GM19043 (cell line): Measurements from ENCODE around the gene IQGAP2.
"Not testable (repeated sequence)": the region's sequence is repeated elsewhere in the genome, so short reads cannot be mapped to it uniquely, and the experiment has no call there.

Experiments used
- ATAC-seq: cut with Tn5 transposase; IDR thresholded peaks from one replicate; pipeline ENCODE4 v1.9.1; 2021; ENCODE audit warnings: low read depth; ENCODE audit not compliant: unreplicated experiment

IQGAP2 gene

DNA sequence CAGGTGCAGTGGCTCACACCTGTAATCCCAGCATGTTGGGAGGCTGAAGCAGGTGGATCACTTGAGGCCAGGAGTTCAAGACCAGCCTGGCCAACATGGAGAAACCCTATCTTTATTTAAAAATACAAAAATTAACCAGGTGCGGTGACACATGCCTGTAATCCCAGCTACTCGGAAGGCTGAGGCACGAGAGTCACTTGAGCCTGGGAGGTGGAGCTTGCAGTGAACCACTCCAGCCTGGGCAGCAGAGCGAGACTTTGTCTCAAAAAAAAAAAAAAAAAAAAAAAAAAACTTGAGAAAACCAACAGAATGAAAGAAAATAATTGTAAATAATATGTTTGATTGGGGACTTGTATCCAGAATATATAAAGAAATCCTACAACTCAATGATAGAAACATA lies 277.7 kb downstream of the IQGAP2 start:
- ATAC-seq, result not testable (repeated sequence)

DNA sequence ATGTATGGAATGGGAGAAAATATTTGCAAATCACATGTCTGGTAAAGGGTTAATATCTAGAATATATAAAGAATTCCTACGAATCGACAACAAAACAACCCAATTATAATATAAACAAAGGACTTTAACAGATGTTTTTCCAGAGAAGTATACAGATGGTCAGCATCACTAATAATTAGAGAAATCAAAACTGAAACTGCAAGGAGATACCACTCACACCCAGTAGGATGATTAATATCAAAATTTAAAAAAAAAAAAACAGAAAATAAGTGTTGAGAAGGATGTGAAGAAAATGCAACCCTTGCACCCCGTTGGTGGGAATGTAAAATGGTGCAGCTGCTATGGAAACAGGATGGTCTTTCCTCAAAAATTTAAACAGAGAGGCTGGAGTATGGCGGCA lies 278.2 kb downstream of the IQGAP2 start:
- no peak for ATAC-seq

GRCh38 chr5:76682387-76682786 lies 279.3 kb downstream of the IQGAP2 start:
- no peak for ATAC-seq

GRCh38 chr5:76683816-76684731 lies 281.0 kb downstream of the IQGAP2 start:
- ATAC-seq, result no peak

DNA sequence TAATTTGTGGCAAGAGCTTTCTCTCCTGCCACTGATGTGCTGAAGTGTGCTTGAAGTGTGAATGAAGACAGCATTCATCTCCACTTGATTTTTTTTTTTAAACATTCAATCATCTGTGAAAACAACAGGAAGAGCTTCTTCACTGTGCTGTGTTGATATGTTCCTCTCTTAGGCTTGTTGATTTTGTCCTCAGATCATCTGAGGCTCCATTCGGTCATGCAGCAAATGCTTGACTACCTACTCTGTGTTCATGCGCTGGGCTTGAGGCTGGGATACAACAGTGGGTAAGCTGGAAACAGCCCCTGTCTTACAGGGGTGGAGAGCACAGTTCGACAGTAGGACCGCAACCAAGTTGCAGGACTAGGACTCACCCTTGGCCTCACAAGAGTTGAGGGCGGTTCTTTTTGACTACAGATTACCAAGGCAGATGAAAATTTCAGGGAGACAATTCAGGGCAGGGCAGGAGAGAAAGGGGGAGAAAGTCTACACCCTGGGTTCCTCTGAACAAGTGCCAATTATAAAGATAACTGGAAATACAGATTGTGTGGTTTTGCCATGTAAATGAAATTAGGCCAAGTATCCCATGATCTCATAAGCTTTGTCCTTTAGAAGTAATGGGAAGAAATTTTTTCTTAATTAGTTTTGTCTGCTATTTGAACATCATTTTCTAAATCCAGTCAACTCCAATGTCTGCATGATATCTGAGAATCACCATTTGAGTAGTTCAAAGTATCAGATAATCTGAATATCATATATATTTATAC lies 281.9 kb downstream of the IQGAP2 start:
- no peak for ATAC-seq

- no peak for ATAC-seq
Observed at GRCh38 chr5:76685704-76686103, 282.6 kb downstream of the IQGAP2 start.

- no peak for ATAC-seq
Observed at GRCh38 chr5:76688212-76688611, 285.1 kb downstream of the IQGAP2 start.

- ATAC-seq, result no peak
Observed at GRCh38 chr5:76688836-76689235, 285.8 kb downstream of the IQGAP2 start.

GRCh38 chr5:76689321-76690036 lies 286.4 kb downstream of the IQGAP2 start:
- ATAC-seq, result no peak

DNA sequence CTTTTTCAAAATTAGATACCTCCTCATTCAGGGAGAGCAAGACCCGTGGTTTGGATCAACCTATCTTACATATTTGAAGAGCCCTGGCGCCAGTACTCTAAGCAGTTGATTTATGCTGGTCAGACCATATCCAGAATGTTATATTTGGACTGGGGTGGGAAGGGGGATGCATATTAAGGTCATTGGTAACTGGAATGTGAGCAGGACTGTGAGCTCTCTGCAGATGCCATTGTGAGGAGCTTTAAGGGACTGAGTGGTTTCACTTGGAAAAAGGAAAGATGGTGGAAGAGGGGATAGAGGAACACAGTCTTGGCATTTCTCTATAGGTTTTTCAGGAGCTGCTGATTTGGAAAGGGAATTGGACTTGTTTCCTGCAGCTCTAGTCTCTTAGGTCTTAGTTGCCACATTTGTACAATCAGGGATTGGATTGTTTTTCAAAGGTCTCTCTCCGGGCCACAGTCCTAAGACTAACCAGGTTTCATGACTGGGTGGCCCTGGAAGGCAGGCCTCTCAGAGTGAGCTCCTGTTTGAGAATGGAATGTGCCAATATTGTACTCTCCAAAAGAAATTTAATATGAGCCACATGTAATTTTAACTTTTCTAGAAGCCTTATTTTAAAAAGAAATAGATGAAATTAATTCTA lies 287.1 kb downstream of the IQGAP2 start:
- no peak for ATAC-seq

GRCh38 chr5:76690704-76691466 lies 287.8 kb downstream of the IQGAP2 start:
- no peak for ATAC-seq

- ATAC-seq, result no peak
Observed at GRCh38 chr5:76691467-76692273, 288.6 kb downstream of the IQGAP2 start.

- ATAC-seq, result no peak
Observed at GRCh38 chr5:76692274-76692540, 289.1 kb downstream of the IQGAP2 start.

GRCh38 chr5:76692651-76693050 lies 289.6 kb downstream of the IQGAP2 start:
- no peak for ATAC-seq

DNA sequence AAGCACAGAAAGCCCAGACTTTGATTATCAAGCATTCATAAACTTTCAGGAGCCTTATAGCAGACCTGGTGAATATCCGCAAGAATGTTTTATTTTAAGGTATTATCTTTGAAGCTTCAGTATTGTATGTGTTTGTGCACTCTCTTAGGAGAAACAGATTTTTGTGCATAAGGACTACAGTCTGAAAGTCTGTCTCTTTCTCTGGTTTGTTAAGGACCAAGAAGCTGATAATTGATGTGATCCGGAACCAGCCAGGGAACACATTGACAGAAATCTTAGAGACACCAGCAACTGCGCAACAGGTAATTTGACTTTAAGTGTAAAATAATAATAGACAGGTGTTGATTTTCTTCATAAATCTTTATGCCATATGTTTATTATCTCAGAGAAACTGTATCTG lies 290.1 kb downstream of the IQGAP2 start:
- no peak for ATAC-seq

DNA sequence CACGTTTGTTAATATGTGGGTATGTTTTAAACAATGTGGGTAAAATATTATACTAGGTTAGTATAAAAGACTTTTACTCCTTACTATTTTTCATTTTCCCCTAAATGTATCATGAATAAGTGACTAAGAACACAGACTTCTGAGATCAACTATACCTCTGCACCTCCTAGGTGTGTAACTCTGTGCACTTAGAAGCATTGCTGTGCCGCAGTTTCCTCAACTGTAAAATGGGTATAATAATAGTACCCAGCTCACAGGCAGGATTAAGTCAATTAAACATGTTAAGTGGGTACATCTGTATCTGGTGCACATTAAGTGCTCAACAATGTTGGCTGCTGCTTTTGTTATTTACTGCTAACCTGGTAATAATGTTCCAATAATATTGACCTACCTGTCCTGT lies 291.2 kb downstream of the IQGAP2 start:
- ATAC-seq, result no peak

- ATAC-seq, result no peak
Observed at GRCh38 chr5:76695346-76695745, 292.3 kb downstream of the IQGAP2 start.

GRCh38 chr5:76696251-76696650 lies 293.2 kb downstream of the IQGAP2 start:
- no peak for ATAC-seq

DNA sequence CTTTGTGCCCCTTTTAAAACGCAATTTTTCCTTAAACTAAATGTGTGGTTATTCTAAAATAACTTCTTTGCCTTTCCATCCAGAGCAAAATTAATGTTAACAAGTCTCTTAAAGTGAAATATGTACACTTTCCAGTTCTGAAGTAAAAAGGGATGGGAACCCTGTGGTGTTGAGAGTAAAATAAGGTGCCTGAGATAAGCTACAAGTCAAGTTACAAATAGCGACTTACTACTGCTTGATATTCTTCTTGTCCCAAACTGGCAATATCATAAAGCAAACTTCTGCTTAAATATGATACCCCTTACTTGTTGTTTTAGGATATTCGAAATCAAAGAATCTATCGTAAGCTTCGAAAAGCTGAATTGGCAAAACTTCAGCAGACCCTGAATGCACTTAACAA lies 294.6 kb downstream of the IQGAP2 start:
- no peak for ATAC-seq
